NCI-H1105 treated with DMSO at 0.1 percent for 48 hours (cell line): ENCODE data around the gene KNDC1.
"Not testable (repeated sequence)": the region's sequence is repeated elsewhere in the genome, so short reads cannot be mapped to it uniquely, and the experiment has no call there.

ENCODE experiments used
- DNase-seq: peaks from one replicate; lab custom pipeline; 2025; lab: John Stamatoyannopoulos, UW

Gene KNDC1

DNA sequence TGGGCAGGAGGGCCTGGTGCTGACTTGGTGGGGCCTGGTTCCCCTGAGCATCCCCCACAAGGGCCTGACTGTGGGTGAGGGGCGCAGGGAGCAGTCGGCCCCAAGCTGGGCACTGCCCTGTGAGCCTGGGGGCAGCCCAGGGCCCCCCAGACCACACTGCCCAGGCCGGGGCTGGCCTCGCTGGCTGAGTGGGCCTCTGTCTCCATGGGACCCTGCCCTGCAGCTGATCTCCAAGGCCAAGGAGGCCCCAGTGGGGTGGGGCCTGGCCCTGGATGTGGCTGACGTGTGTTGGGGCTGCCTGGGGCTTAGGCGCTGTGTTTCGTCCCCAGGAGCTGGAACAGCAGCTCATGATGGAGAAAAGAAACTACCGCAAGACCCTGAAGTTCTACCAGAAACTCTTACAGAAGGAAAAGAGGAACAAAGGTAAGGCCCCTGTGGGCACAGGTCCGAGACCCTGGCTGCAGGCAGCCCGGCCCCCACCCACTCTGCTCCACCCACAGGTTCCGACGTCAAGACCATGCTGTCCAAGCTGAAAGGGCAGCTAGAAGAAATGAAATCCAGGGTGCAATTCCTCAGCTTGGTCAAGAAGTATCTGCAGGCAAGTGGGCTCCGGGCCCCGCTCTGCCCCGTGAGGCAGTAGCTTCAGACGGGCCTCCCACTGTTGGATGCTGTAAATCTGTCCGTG lies 46.5 kb downstream of the KNDC1 start:
- DNase-seq = no peak

DNA sequence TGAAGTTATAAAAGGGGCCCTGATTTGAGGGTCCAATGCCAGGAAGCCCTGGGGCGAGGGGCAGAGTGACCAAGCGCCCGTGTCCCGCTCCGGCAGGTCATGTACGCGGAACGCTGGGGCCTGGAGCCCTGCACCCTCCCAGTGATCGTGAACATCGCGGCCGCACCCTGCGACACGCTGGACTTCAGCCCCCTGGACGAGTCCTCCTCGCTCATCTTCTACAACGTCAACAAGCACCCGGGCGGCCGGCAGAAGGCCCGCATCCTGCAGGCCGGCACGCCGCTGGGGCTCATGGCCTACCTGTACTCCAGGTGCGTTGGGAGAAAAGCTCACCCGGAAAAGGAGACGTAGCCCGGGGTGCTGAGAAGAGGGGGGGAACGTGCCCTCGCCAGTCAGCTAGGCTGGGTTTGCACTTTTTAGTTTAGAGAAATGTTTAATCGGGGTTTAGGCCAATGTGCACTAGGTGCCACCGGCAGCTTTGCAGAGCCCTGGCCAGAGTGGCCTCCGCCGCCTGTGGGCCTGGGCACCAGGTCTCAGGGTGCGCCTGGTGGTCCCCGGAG lies 47.1 kb downstream of the KNDC1 start:
- no peak for DNase-seq

DNA sequence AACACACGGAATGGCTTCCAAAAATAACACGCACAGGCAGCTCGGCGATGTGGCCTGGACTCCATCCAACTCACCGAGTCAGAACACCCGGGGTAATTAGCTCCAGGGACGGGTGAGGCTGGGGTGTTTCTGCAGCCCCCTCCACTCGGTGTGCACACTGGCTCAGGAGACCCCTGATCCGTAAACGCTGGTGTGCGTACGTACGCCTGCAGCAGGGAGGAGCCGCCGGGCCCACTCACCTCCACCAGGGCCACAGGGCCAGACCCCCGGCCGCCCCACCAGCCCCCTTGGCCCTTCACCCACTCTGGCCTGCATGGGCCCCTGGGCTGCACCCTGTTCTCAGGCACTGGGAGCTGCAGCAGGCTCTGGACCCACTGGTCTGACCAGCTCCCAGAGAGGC lies 47.6 kb downstream of the KNDC1 start:
- no peak for DNase-seq

DNA sequence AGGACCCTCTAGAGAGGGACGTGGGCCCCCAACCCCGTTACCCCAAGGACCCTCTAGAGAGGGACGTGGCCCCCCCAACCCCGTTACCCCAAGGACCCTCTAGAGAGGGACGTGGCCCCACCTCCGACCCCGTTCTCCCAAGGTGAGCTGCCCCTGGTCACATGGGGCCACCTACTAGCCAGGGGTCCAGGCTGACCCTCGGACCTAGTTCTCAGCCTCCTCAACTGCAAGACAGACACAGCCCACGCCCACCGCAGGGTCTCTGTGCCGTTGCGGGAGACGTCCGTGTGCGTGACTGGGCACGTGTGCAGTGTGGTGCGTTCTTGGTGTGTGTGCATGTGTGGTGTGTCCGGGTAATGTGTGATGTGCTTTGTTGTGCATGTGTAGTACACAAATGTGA lies 48.4 kb downstream of the KNDC1 start:
- no peak for DNase-seq

DNA sequence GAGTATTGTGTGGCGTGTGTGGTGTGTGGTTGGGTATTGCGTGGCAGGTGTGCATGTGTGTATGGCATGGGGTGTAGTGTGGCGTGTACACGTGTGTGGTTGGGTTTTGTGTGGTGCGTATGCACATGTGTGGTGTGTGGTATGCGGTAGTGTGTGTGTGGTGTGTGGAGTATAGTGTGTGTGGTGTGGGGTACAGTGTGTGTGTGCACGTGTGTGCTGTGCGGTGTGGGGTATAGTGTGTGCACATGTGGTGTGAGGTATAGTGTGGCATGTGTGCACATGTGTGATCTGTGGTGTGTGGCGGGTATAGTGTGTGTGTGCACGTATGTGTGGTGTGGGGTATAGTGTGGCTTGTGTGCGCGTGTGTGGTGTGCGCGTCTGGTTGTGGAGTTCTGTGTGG lies 49.1 kb downstream of the KNDC1 start:
- DNase-seq = no peak

DNA sequence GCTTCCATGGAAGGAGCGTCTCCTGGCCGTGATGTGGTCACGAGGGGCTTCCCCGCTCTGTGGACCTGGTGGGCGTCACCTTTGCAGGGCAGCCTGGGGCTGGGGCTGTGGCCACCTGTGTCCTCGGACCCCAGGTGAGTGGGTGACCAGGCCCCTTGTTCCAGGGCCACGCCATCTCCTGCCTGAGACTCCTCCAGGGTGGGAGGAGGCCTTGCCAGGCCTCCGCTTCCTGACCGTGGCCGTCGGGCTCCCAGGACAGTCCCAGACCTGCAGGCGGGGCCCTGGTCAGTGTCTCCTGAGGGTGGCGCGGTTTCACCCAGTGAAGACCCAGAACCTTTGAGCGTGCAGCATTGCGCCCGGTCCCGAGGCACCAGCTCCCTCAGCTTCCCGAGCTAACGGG lies 49.6 kb downstream of the KNDC1 start:
- DNase-seq = no peak

DNA sequence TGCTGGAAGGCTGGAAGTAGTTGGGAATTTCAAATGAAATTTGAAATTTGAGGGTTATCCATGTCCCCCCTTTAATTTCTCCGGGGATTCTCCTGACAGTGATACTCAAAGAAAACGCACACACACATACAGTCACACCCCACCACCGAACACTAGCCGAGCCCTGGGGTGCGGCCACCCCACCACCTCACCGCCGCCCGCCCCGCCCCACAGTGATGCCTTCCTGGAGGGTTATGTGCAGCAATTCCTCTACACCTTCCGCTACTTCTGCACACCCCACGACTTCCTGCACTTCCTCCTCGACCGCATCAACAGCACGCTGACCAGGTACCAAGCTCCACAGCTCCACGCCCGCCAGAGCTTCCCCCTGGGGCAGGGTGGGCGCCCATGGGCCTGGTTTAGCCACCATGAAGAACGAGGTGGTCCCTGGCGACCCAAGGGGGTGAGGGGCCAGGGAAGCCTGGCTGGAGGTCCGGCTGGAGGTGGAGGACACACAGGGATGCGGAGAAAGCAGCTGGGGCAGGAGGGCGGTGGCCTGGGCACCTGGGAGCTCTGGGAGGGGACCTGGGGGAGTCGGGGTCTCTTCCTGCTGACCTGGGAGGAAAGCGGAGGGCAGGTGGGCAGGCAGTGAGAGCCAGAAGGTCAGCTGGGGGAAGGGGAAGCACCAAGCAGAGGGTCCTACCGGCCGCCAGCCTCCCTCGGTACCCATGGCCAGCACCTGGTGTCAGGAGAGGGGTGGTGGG lies 50.5 kb downstream of the KNDC1 start:
- DNase-seq = no peak

DNA sequence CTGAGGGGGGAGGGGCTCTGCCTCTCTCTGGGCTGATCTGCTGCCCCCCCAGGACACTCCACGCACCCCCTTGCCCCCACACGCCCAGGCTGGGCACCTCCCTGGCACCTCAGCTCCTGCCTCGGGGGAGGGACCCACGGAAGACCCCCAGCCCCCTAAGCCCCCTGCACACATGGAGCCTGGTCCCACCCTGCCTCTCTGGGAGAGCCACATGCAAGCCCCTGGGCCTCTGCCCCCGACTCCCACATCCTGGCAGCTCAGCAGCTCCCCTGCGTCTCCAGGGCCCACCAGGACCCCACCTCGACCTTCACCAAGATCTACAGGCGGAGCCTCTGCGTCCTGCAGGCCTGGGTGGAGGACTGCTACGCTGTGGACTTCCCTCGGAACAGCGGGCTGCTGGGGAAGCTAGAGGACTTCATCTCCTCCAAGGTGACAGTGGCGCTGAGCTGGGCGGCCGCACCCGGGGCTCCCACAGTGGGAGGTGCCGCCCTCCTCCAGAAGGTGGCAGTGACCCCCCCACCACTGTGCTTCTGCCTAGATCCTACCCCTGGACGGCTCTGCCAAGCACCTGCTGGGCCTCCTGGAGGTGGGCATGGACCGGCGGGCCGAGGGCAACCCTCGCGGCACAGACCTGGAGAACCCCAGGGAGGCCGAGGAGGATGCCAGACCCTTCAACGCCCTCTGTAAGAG lies 51.3 kb downstream of the KNDC1 start:
- no peak for DNase-seq

DNA sequence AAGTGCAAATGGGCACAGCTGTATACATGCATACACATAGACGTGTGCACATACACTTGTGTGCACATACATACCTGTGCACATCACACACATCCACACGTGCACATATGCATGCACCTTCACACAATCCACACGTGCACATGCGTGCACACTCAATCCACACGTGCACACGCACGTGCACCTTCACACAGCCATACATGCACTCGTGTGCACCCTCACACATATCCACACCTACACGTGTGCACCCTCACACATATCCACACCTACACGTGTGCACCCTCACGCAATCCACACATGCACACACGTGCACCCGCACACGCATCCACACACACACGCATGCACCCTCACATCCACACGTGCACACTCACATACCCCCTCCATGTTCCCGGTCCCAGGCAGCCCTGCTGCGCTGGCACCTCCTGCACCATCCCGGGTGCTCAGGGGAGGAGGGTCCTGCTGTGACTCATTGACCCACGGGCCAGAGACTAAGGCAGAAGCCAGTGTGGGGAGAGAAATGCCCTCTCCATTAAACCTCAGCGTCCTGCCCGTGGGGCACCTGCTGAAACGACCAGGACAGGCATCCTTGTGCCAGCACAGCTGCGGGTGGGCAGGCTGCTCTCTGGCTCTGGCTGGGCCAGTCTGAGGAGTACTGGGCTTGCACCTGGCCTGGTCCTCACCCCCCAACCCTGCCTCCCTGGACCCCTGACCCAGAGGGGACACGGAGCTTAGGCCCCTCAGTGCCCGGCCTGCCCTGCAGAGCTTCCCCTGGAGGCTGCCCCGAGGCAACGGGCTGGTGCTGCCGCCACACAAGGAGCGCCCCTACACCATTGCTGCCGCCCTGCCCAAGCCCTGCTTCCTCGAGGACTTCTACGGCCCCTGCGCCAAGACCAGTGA lies 52.2 kb downstream of the KNDC1 start:
- no peak for DNase-seq

DNA sequence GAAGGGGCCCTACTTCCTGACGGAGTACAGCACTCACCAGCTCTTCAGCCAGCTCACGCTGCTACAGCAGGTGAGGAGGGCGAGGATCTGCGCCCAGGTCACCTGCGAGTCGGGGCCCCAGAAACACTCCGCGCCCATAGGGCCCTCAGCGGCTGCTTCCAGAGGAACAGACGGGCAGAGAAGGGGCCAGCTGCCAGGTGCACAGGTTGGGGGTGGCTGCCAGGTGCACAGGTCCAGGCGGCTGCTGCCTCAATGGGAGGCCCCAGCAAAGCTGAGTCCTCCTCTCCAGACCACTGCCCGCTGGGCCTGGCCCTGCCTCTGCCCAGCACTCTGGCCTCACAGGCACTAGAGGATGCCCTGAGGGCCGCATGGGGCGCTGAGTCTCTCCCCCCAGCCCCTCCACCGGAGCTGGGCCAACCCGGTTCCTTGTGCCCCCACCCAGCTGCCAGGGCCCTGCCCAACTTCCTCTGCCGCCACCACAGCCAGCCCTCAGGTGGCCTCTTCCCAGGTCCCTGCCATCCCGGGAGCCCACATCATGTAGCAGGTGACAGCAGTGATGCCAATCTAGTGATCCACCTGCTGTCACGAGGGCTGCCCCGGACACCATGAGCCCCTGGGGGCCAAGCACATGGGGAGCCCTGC lies 53.0 kb downstream of the KNDC1 start:
- no peak for DNase-seq

DNA sequence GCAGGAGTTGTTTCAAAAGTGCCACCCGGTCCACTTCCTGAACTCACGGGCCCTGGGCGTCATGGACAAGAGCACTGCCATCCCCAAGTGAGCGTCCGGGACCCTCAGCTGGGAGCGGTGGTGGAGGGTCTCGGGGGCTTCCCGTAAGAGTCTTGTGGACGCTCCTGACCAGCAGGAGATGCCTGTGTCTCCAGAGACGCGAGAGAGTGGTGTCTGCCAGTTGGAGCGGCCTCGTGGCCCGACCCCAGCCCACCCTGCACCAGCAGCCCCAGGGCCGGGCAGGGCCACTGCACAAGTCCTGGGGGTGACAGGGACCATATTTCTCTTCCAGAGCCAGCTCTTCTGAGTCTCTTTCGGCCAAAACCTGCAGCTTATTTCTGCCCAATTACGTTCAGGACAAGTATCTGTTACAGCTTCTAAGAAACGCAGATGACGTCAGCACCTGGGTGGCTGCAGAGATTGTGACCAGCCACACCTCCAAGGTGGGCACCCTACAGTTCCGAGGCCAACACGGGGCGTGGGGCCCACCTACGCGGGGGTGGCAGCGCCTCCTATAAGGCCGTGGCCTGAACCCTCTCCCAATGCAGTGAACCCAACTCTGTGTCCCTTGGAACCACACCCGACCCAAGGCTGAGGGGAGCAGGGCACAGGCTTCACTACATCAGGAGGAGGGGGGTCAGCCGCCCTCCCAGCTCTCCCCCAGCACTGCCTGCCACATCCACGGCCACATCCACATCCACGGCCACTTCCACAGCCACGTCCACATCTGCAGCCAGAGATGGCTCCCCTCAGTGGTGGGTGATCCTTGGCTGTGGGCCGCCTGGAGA lies 53.8 kb downstream of the KNDC1 start:
- no peak for DNase-seq

DNA sequence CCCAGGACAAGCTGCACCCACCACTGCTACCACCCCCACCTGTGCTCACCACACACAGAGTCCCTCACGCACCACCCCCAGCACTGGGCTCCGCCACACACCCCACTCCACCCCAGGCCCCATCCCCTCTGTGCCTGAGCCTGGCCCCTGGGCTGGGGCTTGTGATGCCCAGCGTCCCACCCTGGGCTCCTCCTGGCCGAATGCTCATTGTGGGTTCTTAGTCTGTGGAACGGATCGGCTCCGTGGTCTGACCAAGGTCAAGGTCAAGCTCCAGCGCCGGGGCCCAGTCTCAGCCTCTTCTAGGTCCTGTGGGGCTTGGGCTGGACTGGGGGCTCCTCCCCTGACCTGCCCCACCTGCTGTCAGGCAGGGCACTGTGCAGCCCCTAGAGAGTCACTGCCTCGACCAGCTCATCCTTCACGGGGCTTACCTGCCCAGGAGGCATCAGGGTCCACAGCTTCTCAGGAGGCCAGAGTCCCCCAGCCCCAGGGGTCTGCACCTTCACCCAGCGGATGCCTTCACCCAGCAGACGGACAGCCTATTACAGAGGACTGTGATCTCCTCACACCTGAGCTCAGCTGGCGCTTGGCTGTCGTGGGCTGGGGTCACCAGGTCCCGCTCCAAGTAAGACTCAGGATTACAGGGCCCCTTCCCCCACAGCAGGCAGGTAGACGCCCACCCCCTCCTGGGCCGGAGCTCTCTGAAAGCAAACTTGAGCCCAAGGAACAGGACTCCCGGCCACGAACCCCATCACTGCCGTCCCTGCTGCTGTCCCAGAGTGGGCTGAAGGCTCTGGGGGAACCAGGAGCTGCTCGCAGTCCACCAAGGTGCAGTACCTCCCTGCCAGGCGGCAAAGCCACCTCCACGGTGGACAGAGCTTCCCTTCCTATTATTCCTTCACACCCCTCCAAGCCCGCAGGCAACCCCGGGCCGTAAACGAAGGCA lies 54.7 kb downstream of the KNDC1 start:
- DNase-seq = no peak

DNA sequence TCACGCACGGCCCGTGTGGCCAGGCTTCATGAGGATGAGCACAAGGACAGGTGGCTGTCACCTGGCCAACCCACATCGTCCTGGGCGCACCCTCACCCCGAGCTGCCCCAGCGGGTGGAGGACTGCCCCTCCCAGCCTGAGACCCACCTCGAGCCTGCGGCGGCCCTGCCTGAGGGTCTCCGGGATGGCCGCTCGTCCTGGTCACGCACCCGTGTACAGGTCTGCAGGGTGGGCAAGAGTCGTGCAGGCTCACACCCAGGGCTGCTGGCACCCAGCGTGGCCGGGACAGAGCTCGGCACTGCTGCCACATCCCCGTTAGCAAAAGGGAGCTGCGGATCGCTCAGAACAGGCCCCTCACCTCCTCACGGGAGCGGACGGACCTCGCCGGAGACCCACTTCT lies 55.6 kb downstream of the KNDC1 start:
- DNase-seq = no peak

DNA sequence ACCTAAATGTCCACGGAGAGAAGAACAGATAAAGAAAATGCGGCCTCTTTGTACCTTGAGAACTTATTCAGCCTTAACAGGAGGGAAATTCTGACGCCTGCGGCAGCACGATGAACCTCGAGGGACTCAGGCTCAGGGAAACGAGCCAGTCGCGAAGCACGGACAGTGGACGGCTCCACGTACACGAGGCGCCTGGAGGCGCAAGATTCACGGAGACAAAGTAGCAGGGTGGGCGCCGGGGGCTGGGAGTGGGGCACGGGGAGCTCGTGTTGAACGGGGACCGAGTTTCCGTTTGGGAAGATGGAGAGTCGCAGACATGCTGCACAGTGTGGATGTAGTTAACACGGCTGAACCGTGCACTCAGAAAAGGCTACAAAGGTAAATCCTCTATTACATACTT lies 56.8 kb downstream of the KNDC1 start:
- DNase-seq = no peak

DNA sequence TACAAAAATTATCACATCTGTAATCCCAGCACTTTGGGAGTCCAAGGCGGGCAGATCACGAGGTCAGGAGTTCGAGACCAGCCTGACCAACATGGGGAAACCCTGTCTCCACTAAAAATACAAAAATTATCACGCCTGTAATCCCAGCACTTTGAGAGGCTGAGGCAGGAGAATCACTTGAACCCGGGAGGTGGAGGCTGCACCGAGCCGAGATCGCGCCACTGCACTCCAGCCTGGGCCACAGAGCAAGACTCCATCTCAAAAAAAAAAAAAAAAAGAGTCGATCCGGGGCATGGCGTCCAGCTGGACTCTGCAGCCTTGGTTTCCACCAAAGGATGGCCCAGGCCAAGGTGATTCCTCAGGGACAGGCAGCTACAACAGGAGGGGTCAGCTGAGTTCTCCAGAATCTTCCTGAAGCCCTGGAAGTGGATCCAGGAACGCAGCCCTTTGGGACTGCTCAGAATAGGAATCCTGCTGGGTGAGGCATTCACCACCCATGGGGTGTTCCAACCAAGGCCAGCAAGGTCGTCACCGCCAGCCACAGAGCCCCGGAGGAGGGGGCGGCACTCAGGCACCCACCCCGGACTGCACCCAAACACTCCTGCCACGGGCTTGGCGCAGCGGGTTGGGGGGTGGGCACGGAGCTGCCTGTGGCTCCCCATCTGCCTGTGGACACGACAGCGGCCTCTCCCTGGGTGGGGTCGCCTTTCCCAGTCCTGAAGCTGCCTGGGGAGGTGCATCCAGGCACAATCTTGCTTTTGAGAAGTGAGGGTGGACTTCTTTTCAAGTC lies 58.0 kb downstream of the KNDC1 start:
- no peak for DNase-seq

DNA sequence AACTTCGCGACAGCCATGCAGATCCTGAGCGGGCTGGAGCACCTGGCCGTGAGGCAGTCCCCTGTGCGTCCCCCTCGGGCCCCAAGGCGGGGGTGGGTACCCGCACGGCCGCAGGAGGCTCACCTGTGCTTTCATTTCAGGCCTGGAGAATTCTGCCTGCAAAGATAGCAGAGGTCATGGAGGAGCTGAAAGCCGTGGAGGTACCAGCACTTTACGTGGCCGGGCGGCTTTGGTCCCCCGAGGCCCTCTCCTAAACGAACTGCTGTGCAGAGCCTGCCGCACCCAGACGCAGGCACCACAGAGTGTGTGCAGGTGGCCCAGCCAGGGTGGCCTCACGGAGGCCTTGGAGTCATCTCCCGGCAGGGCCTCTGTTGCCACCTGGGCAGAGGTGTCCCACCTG lies 58.9 kb downstream of the KNDC1 start:
- no peak for DNase-seq

DNA sequence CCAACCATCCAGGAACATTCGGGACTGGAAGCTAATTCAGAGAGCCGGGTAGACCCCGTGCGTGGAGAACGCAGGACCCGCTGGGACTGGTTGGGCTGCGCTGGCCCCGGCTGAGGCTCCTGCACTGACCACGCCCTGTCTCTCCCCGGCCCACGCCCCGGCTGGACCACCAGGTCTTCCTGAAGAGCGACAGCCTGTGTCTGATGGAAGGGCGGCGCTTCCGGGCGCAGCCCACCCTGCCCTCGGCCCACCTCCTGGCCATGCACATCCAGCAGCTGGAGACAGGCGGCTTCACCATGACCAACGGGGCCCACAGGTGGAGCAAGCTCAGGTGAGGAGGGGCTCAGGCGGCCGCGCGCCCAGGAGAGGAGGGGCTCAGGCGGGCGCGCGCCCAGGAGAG lies 59.8 kb downstream of the KNDC1 start:
- no peak for DNase-seq

DNA sequence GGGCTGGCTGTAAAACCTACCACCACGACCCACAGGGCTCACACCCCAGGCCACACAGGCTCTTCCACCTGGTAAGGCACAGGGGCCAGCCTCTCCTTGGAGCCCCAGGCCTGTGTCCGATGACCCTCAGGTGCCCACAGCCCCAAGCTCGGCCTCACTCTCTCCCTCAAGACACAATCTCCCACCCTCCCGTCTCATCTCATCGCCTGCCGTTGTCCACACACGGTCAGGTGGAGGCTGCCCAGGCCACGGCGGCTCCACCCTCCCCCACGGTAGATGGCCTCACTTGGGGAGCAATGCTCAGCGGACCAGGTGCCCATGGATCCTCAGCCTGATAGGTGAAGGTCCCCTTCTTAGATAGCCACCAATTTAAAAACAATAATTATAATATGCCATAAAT lies 61.3 kb downstream of the KNDC1 start:
- DNase-seq = no peak

DNA sequence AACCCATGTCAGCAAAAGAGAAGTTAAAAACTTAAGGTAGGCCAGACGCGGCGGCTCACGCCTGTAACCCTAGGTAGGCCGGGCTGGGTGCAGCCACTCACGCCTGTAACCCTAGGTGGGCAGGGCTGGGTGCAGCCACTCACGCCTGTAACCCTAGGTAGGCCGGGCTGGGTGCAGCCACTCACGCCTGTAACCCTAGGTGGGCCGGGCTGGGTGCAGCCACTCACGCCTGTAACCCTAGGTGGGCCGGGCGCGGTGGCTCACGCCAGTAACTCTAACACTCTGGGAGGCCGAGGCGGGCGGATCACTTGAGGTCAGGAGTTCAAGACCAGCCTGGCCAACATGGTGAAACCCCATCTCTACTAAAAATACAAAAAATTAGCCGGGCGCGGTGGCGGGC lies 61.7 kb downstream of the KNDC1 start:
- not testable (repeated sequence) for DNase-seq
